ENCODE measurements around the gene ANAPC15.

DNA sequence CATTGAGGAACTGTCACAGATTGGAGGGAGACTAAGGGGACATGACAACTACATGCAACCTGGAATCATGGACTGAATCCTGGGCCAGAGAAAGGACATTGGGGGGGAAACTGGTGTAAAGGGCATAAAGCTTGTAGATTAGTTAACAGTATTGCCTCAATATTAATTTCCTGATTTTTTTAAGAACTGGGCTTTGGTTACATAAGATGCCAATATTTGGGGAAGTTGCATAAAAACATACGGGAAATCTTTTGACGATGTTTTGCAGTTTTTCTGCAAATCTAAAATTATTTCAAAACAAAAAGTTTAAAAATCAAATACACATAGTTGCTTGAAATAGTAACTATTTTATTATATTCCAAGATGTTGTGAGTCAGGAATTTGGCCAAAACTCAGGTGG, 20.2 kb upstream of the ANAPC15 start:
- TF ChIP-seq, protein P1, sequence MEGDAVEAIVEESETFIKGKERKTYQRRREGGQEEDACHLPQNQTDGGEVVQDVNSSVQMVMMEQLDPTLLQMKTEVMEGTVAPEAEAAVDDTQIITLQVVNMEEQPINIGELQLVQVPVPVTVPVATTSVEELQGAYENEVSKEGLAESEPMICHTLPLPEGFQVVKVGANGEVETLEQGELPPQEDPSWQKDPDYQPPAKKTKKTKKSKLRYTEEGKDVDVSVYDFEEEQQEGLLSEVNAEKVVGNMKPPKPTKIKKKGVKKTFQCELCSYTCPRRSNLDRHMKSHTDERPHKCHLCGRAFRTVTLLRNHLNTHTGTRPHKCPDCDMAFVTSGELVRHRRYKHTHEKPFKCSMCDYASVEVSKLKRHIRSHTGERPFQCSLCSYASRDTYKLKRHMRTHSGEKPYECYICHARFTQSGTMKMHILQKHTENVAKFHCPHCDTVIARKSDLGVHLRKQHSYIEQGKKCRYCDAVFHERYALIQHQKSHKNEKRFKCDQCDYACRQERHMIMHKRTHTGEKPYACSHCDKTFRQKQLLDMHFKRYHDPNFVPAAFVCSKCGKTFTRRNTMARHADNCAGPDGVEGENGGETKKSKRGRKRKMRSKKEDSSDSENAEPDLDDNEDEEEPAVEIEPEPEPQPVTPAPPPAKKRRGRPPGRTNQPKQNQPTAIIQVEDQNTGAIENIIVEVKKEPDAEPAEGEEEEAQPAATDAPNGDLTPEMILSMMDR (IDR thresholded peaks at IDR 0.05; ENCODE audit: low read depth, low read length, missing input control) = no peak
- TF ChIP-seq, protein P2, sequence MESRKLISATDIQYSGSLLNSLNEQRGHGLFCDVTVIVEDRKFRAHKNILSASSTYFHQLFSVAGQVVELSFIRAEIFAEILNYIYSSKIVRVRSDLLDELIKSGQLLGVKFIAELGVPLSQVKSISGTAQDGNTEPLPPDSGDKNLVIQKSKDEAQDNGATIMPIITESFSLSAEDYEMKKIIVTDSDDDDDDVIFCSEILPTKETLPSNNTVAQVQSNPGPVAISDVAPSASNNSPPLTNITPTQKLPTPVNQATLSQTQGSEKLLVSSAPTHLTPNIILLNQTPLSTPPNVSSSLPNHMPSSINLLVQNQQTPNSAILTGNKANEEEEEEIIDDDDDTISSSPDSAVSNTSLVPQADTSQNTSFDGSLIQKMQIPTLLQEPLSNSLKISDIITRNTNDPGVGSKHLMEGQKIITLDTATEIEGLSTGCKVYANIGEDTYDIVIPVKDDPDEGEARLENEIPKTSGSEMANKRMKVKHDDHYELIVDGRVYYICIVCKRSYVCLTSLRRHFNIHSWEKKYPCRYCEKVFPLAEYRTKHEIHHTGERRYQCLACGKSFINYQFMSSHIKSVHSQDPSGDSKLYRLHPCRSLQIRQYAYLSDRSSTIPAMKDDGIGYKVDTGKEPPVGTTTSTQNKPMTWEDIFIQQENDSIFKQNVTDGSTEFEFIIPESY (IDR thresholded peaks at IDR 0.05) = no peak
- TF ChIP-seq, protein P3, sequence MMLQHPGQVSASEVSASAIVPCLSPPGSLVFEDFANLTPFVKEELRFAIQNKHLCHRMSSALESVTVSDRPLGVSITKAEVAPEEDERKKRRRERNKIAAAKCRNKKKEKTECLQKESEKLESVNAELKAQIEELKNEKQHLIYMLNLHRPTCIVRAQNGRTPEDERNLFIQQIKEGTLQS (IDR thresholded peaks at IDR 0.05) = no peak
- TF ChIP-seq RAD21 (IDR thresholded peaks at IDR 0.05) = no peak
- TF ChIP-seq, protein P4, sequence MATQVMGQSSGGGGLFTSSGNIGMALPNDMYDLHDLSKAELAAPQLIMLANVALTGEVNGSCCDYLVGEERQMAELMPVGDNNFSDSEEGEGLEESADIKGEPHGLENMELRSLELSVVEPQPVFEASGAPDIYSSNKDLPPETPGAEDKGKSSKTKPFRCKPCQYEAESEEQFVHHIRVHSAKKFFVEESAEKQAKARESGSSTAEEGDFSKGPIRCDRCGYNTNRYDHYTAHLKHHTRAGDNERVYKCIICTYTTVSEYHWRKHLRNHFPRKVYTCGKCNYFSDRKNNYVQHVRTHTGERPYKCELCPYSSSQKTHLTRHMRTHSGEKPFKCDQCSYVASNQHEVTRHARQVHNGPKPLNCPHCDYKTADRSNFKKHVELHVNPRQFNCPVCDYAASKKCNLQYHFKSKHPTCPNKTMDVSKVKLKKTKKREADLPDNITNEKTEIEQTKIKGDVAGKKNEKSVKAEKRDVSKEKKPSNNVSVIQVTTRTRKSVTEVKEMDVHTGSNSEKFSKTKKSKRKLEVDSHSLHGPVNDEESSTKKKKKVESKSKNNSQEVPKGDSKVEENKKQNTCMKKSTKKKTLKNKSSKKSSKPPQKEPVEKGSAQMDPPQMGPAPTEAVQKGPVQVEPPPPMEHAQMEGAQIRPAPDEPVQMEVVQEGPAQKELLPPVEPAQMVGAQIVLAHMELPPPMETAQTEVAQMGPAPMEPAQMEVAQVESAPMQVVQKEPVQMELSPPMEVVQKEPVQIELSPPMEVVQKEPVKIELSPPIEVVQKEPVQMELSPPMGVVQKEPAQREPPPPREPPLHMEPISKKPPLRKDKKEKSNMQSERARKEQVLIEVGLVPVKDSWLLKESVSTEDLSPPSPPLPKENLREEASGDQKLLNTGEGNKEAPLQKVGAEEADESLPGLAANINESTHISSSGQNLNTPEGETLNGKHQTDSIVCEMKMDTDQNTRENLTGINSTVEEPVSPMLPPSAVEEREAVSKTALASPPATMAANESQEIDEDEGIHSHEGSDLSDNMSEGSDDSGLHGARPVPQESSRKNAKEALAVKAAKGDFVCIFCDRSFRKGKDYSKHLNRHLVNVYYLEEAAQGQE (IDR thresholded peaks at IDR 0.05) = no peak
- TF ChIP-seq GABPA (IDR thresholded peaks at IDR 0.05 in 1 of 2, conservative IDR thresholded peaks at IDR 0.05 in 1 of 2) = no peak
- TF ChIP-seq SP1 (IDR thresholded peaks at IDR 0.05) = no peak
- no peak for TF ChIP-seq NR2F2 (IDR thresholded peaks at IDR 0.05)

All from liver (tissue), 3 donors.